GM12864 (cell line): ENCODE data around the gene CCDC3.
"Not testable (repeated sequence)": the region's sequence is repeated elsewhere in the genome, so short reads cannot be mapped to it uniquely, and the experiment has no call there.

ENCODE experiments used
- DNase-seq: peaks from one replicate; pipeline ENCODE4 v3.0.0-alpha.2; 2011; ENCODE audit warnings: low read depth
- H3K4me3 ChIP-seq: 2 replicates; pipeline ENCODE4 v1.5.1; 2011; ENCODE audit warnings: mild to moderate bottlenecking, low read depth, low read length, control low read depth
- TF ChIP-seq, protein P1 (sequence below): IDR thresholded peaks from 2 replicates; pipeline ENCODE4 v1.5.1; 2011; ENCODE audit warnings: low read depth, mild to moderate bottlenecking, moderate library complexity, low read length, control low read depth, inconsistent platforms; ENCODE audit errors: missing control alignments

The CCDC3 gene

DNA sequence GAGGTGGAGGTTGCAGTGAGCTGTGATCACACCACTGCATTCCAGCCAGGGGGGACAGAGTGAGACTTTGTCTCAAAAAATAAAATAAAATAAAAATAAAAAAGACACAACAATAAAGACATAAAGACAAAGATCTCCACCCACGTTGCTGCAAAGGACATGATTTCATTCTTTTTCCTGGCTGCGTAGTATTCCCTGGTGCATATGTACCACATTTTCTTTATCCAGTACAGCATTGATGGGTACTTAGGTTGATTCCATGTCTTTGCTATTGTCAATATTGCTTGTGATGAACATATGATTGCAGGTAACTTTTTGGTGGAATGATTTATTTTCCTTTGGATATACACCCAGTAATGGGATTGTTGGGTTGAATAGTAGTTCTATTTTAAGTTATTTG, 42.0 kb upstream of the CCDC3 start:
- DNase-seq = no peak
- no peak overlapping the region for H3K4me3 ChIP-seq
- TF ChIP-seq, protein P1, sequence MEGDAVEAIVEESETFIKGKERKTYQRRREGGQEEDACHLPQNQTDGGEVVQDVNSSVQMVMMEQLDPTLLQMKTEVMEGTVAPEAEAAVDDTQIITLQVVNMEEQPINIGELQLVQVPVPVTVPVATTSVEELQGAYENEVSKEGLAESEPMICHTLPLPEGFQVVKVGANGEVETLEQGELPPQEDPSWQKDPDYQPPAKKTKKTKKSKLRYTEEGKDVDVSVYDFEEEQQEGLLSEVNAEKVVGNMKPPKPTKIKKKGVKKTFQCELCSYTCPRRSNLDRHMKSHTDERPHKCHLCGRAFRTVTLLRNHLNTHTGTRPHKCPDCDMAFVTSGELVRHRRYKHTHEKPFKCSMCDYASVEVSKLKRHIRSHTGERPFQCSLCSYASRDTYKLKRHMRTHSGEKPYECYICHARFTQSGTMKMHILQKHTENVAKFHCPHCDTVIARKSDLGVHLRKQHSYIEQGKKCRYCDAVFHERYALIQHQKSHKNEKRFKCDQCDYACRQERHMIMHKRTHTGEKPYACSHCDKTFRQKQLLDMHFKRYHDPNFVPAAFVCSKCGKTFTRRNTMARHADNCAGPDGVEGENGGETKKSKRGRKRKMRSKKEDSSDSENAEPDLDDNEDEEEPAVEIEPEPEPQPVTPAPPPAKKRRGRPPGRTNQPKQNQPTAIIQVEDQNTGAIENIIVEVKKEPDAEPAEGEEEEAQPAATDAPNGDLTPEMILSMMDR = no peak

DNA sequence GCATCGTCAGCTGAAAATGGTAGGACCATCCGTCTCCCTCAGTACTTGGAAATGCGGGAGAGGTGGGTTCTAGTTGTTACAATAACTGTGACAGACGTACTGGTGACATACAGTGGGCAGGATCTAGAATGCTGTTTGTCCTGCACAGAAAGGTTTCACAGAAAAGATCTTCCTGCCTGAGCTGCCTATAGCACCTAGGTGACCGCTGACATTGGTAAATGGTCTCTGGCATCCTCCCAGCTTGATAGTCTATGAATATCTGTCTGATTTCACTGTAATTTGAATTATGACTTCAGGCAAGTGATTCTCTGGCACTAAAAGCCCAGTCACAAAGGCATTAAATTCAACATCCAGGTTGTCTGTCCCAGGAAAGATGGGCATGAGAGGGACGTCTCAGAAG, 38.2 kb upstream of the CCDC3 start:
- no peak for DNase-seq
- TF ChIP-seq, protein P1 = no peak
- H3K4me3 ChIP-seq = no peak overlapping the region

DNA sequence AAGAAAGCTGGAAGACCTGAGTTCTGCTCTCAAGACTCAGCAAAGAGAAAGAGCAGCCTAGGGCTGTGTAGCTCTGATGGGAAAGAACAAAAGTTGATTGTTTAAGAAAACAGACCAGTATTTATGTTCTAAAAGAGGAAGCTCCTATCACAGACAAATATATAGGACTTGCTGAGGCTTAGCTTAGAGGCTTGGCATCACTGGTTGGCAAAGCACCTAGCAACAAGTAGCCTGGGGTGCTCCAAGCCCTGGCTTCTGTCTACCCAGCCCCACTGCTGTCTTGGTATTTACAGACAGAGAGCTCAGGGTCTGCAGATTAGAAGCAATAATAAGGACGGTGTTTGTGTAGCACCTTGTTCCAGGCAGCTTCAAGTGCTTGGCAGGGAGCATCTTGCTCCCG, 36.9 kb upstream of the CCDC3 start:
- TF ChIP-seq, protein P1 = no peak
- DNase-seq = no peak
- no peak overlapping the region for H3K4me3 ChIP-seq

DNA sequence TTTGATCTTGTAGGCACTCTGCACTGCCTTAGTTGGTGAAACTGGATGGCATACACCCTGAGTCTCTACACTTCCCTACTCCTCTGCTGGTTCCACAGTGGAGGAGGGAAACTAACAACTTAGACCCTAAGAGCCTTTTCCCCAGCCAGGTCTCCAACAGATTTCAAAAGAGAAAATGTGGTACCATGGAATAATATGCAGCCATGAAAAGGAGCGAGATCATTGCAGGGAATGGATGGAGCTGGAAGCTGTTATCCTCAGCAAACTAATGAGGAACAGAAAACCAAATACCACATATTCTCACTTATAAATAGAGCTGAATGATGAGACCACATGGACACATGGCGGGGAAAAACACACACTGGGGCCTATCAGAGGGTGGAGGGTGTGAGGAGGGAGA, 36.3 kb upstream of the CCDC3 start:
- TF ChIP-seq, protein P1 = no peak
- DNase-seq = no peak
- H3K4me3 ChIP-seq = no peak overlapping the region

DNA sequence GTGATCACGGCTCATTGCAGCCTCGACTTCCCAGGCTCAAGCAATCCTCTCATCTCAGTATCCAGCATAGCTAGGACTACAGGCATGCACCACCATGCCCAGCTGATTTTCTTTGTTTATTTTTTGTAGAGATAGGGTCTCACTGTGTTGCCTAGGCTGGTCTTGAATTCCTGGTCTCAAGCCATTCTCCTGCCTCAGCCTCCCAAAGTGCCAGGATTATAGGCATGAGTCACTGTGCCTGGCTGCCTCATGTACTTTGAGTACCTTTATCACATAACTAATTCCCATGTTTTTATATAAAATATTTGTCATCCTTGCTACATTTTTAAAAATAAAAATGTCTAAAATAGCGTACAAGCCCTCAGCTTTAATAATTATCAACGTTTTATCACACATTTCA, 35.3 kb upstream of the CCDC3 start:
- no peak for DNase-seq
- TF ChIP-seq, protein P1 = no peak
- no peak overlapping the region for H3K4me3 ChIP-seq

DNA sequence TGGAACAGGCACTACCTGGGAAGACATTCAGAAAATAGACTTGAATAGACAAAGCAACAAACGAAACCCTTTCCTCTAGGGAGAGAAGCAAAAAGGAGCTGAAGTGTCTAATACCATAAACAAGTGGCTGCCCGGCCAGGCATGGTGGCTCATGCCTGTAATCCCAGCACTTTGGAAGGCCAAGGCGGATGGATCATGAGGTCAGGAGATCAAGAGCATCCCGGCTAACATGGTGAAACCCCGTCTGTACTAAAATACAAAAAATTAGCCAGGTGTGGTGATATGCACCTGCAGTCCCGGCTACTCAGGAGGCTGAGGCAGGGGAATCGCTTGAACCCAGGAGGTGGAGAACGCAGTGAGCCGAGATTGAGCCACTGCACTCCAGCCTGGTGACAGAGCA, 34.2 kb upstream of the CCDC3 start:
- H3K4me3 ChIP-seq, DNase-seq: not testable (repeated sequence)

DNA sequence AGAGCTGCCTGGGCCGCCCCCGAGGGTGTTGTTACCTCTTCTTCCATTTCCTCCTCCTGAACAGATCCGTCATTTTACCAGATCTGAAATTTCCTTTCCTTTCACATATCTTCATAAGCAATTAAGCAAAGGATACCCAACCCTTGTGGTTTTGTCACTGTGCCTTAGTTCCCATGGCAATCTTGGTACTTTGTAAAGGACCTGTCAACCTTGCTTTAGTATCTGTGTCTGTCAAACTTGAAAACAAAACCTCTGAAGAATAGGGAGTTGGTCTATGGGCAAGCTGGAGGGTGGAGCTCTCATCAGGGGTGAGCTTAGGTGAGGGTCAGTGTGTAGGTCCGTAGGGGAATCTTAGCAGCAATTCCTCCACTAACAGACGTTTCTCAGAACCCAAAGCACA, 25.4 kb upstream of the CCDC3 start:
- no peak for DNase-seq
- TF ChIP-seq, protein P1 = no peak
- no peak overlapping the region for H3K4me3 ChIP-seq

DNA sequence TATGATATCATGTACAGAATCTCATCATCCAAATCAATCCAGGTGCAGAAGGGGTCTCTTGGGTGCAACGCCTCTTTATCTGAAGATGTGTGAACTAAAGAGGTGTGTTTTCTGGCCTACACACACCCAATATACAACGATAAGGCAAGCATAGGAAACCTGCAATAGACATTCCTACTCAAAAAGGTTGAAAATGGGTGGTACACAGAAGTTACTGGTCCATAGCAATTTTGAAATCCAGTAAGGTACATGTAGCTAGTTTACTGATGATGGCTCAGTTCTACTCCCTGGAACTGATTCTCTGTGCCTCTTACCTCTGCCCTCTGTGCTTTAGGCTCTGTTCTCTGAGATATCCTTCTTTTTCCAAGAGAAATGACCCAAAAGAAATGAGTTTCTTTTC, 22.2 kb upstream of the CCDC3 start:
- TF ChIP-seq, protein P1 = no peak
- H3K4me3 ChIP-seq = no peak overlapping the region
- no peak for DNase-seq
